Smooth muscle cell (in vitro differentiated cells): ENCODE results near the gene COL9A3. TPM values are rescaled to one million over a fixed set of nuclear protein-coding genes. Genes with fewer than 3 reads are reported as not detected.

Experiments used
- DNase-seq: peaks from one replicate; lab custom pipeline; 2025; ENCODE audit not compliant: unreplicated experiment; lab: John Stamatoyannopoulos, UW
- H2AFZ ChIP-seq: fragments of 200-600 bp; sonication (generic); 2 replicates; pipeline ENCODE4 v1.6.0; 2016; ENCODE audit warnings: antibody characterized with exemption, low read depth, mild to moderate bottlenecking
- H3F3A ChIP-seq: fragments of 200-600 bp; sonication (generic); 2 replicates; pipeline ENCODE4 v1.6.0; 2017; ENCODE audit warnings: antibody characterized with exemption, low read depth
- H3K27ac ChIP-seq: fragments of 200-600 bp; sonication (generic); 2 replicates; pipeline ENCODE4 v1.5.1; 2016; ENCODE audit warnings: low read depth, mild to moderate bottlenecking
- H3K27me3 ChIP-seq: fragments of 200-600 bp; sonication (generic); 2 replicates; pipeline ENCODE4 v1.6.1; 2016; ENCODE audit warnings: low read depth, mild to moderate bottlenecking
- H3K36me3 ChIP-seq: fragments of 200-600 bp; sonication (generic); 2 replicates; pipeline ENCODE4 v1.5.1; 2016; ENCODE audit warnings: low read depth
- H3K4me1 ChIP-seq: fragments of 200-600 bp; sonication (generic); 2 replicates; pipeline ENCODE4 v1.5.1; 2016; ENCODE audit warnings: low read depth
- H3K4me2 ChIP-seq: fragments of 200-600 bp; sonication (generic); 2 replicates; pipeline ENCODE4 v1.6.0; 2016; ENCODE audit warnings: mild to moderate bottlenecking
- H3K4me3 ChIP-seq: fragments of 200-600 bp; sonication (generic); 2 replicates; pipeline ENCODE4 v1.5.1; 2016; ENCODE audit warnings: mild to moderate bottlenecking
- H3K79me2 ChIP-seq: fragments of 200-600 bp; sonication (generic); 2 replicates; pipeline ENCODE4 v1.6.0; 2016; ENCODE audit warnings: low read depth, mild to moderate bottlenecking
- H3K9ac ChIP-seq: fragments of 200-600 bp; sonication (generic); 2 replicates; pipeline ENCODE4 v1.6.0; 2016; ENCODE audit warnings: low read depth
- H3K9me3 ChIP-seq: fragments of 200-600 bp; sonication (generic); replicated peaks from 2 replicates; pipeline ENCODE4 v1.5.1; 2016; ENCODE audit warnings: low read depth
- H4K20me1 ChIP-seq: fragments of 200-600 bp; sonication (generic); 2 replicates; pipeline ENCODE4 v1.6.0; 2016; ENCODE audit warnings: low read depth
- WGBS: methylation state at CpG from one replicate; pipeline ENCODE4 v1.1.7; 2016; ENCODE audit warnings: low lambda C conversion rate; 5-methylcytosine and 5-hydroxymethylcytosine counted together
- polyA plus RNA-seq: library from polyadenylated mRNA; unstranded; fragments of >200 nt; fragmentation: Nextera tagmentation; extraction: Ambion mirVana; gene quantifications from 2 replicates; pipeline ENCODE4 v1.2.1, GENCODE V29; 2016
- total RNA-seq: library from RNA; depleted of rRNA; stranded (reverse); fragments of >200 nt; gene quantifications from 2 replicates; pipeline ENCODE4 v1.2.3, GENCODE V29; 2014
- TF ChIP-seq, protein P1 (sequence below): fragments of 200-600 bp; sonication (generic); IDR thresholded peaks from 2 replicates; pipeline ENCODE4 v1.5.1; 2017; ENCODE audit warnings: borderline replicate concordance, mild to moderate bottlenecking, antibody characterized with exemption; ENCODE audit not compliant: insufficient read depth, poor library complexity, severe bottlenecking

COL9A3 gene
- total and polyA plus RNA-seq, 2 experiments from 2014 or later, result 23.0 to 77.4 TPM

DNA sequence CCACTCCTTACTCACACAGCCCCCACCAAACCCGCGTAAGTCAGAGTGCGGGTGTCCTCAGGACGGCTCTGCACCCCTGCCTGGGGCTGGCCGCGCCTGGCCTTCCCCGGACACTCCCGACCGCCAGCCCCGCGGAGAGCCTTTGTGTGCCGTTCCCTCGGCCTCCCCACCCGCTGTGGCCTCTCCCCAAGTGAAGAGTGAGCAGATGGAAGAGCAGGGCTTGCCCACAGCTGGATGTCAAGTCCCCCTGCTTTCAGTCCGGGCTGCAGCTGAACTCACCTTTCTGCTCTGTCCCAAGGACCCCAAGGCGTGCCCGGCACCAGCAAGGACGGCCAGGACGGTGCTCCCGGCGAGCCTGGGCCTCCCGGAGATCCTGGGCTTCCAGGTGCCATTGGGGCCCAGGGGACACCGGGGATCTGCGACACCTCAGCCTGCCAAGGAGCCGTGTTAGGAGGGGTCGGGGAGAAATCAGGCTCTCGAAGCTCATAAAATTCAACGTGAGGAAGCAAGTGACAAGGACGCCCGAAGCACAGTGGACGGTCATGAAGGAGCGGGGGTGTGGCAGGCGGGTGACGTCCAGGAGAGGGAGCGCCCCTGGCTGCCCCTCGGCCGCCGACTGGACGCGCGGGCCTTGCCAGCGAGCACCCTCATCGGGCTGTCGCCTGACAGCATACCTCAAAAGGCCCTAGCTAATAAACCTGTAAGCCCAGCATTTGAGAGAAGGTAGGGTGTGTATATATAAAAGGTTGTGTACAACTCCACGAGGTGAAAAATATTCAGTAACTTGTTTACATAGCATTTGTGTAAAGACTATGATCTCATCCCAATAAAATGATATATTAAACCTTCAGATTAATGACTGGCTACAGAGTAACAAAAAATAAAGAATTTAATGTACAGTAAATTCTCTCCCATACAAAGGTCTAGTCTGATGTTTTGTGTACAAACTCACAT lies 23.7 kb downstream of the COL9A3 start:
- no peak for DNase-seq
- TF ChIP-seq, protein P1, sequence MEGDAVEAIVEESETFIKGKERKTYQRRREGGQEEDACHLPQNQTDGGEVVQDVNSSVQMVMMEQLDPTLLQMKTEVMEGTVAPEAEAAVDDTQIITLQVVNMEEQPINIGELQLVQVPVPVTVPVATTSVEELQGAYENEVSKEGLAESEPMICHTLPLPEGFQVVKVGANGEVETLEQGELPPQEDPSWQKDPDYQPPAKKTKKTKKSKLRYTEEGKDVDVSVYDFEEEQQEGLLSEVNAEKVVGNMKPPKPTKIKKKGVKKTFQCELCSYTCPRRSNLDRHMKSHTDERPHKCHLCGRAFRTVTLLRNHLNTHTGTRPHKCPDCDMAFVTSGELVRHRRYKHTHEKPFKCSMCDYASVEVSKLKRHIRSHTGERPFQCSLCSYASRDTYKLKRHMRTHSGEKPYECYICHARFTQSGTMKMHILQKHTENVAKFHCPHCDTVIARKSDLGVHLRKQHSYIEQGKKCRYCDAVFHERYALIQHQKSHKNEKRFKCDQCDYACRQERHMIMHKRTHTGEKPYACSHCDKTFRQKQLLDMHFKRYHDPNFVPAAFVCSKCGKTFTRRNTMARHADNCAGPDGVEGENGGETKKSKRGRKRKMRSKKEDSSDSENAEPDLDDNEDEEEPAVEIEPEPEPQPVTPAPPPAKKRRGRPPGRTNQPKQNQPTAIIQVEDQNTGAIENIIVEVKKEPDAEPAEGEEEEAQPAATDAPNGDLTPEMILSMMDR, result no peak

DNA sequence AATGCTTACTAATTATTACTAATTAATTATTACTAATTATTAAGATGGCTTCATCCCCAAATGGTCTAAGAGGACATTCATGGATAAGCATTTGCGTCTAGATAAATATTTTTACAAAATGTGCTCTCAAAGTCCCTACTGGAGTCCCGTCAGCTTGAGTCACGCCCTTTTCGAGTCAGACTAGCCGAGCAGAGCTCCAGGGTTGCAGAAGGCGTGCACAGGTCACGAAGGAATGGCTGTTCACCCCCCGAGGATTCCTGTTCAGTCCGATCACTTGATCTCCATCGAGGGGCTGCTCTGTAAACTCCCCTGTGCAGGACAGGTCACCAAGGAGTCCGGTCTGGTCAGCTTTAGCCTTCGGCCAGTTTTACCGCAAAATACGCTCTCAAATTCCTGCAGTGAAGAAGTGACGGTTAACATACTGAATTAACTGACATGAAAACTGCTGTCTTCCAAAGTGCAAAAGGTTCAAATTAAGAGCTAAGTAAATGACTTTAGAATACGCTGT lies 24.9 kb downstream of the COL9A3 start:
- no peak for DNase-seq
- Histone ChIP-seq H3K27me3 (no peaks in the 10 kb centered on the region), H3K4me3 (no peak overlapping the region), H3F3A (no peaks in the 10 kb centered on the region), H3K9me3 (no peaks in the 10 kb centered on the region), H3K27ac (no peak overlapping the region), H3K4me2 (no peak overlapping the region), H2AFZ (no peak overlapping the region), H3K36me3 (no peaks in the 10 kb centered on the region), H3K9ac (no peak overlapping the region), H3K4me1 (no peaks in the 10 kb centered on the region), H4K20me1 (no peaks in the 10 kb centered on the region), H3K79me2 (no peaks in the 10 kb centered on the region)
- TF ChIP-seq, protein P1, result no peak
- WGBS, result 92% methylated on average over 16 of the region's 16 CpGs

More for the DNA sequence above, 23.7 kb downstream of the COL9A3 start:
- H3K79me2 ChIP-seq, result no peaks in the 10 kb centered on the region
- no peaks in the 10 kb centered on the region for H3K36me3 ChIP-seq
- no peak overlapping the region for H2AFZ ChIP-seq
- H3K4me2 ChIP-seq, result no peak overlapping the region
- no peaks in the 10 kb centered on the region for H3K9me3 ChIP-seq
- no peak overlapping the region for H3K4me3 ChIP-seq
- H3K27ac ChIP-seq, result no peak overlapping the region
- no peaks in the 10 kb centered on the region for H3K27me3 ChIP-seq
- H3K9ac ChIP-seq, result no peak overlapping the region
- WGBS, result 95% methylated on average over 45 of the region's 45 CpGs
- no peaks in the 10 kb centered on the region for H4K20me1 ChIP-seq
- H3F3A ChIP-seq, result no peaks in the 10 kb centered on the region
- H3K4me1 ChIP-seq, result no peaks in the 10 kb centered on the region

DNA sequence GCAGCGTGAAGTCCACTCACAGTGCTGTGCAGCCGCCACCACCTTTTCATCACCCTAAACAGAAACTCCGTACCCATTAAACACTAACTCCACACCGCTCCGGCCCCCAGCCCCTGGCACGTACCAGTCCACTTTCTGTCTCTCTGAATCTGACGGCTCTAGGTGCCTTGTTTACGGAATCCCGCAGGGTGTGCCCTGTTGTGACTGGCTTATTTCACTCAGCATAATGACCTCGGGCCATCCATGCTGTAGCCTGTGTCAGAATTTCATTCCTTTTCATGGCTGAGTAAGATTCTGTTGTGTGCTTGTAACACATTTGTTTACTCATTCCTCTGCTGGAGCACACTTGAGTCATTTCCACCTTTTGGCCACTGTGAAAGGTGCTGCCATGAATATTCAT lies 26.8 kb downstream of the COL9A3 start:
- no peaks in the 10 kb centered on the region for H3K9me3 ChIP-seq
- no peaks in the 10 kb centered on the region for H3K4me1 ChIP-seq
- H3K36me3 ChIP-seq, result peaks cover 2% of the 10 kb centered on the region
- no peaks in the 10 kb centered on the region for H3K27me3 ChIP-seq
- H3F3A ChIP-seq, result no peaks in the 10 kb centered on the region
- H2AFZ ChIP-seq, result no peak overlapping the region
- WGBS, result 92% methylated on average over 10 of the region's 10 CpGs
- no peaks in the 10 kb centered on the region for H3K79me2 ChIP-seq
- no peak overlapping the region for H3K4me2 ChIP-seq
- H3K4me3 ChIP-seq, result no peak overlapping the region
- H3K27ac ChIP-seq, result no peak overlapping the region
- no peak for DNase-seq
- H4K20me1 ChIP-seq, result no peaks in the 10 kb centered on the region
- TF ChIP-seq, protein P1, result no peak
- no peak overlapping the region for H3K9ac ChIP-seq
